ENCODE results near the gene ADCYAP1R1. TPM values are rescaled to one million over a fixed set of nuclear protein-coding genes. Genes with fewer than 3 reads are reported as not detected.
A peak's percentile ranks its signal among the peaks of the same experiment; 100 is the strongest.

The ADCYAP1R1 gene
- total and polyA plus RNA-seq, 2 of the 8 experiments (the other 6 are each of a cell fraction or from before 2014, with no cell fraction given), result 14.4 to 14.6 TPM

- Histone ChIP-seq H3K23me2 (ENCODE audit: low read depth, low read length) (no peaks in the 10 kb centered on the region), H3K23ac (ENCODE audit: insufficient read length) (no peak overlapping the region), H3K79me1 (ENCODE audit: low read depth, low read length) (no peaks in the 10 kb centered on the region), H3K14ac (ENCODE audit: insufficient read length) (no peak overlapping the region), H3K4me1 (replicated peaks in 1 of 4; ENCODE audit: control insufficient read depth in 3 of 4, insufficient read depth in 4 of 4, low read length in 3 of 4) (no peaks in the 10 kb centered on the region; a peak in 1 of 7 replicates), H2BK120ac (replicated peaks; ENCODE audit: low read depth, low read length) (no peak overlapping the region), H2BK20ac (ENCODE audit: low read length) (no peak overlapping the region), H2BK12ac (ENCODE audit: low read depth, low read length) (no peak overlapping the region), H3K79me2 (ENCODE audit: control insufficient read depth in 1 of 2, insufficient read depth in 2 of 2, low read length in 2 of 2) (no peaks in the 10 kb centered on the region), H4K5ac (ENCODE audit: insufficient read length, low read depth, low read length) (no peak overlapping the region), H3K27me3 (replicated peaks in 1 of 4; ENCODE audit: control insufficient read depth in 3 of 4, extremely low read depth in 1 of 4, insufficient read depth in 3 of 4, low read length in 3 of 4) (no peaks in the 10 kb centered on the region; a peak in 1 of 7 replicates), H2AFZ (ENCODE audit: low read length) (no peak overlapping the region), H2AK5ac (ENCODE audit: low read depth, low read length) (0 out of 2 replicates have a peak overlapping the region, but pooled peaks have one; percentile 8), H3K9ac (replicated peaks in 1 of 4; ENCODE audit: extremely low read depth in 1 of 4, low read depth in 3 of 4, low read length in 3 of 4) (no peak overlapping the region), H4K91ac (replicated peaks; ENCODE audit: insufficient read length, low read length) (no peak overlapping the region), H2BK5ac (ENCODE audit: low read depth, low read length) (no peak overlapping the region), H3K9me3 (ENCODE audit: insufficient read depth in 2 of 2, low read depth in 1 of 2, low read length in 1 of 2) (no peaks in the 10 kb centered on the region), H4K20me1 (replicated peaks in 1 of 2; ENCODE audit: control insufficient read depth in 1 of 2, insufficient read depth in 2 of 2, low read length in 2 of 2) (peaks cover 0 to 2% of the 10 kb centered on the region in 2 experiments), H3K56ac (replicated peaks; ENCODE audit: insufficient read length, low read depth, low read length) (no peak overlapping the region), H3K18ac (ENCODE audit: extremely low read depth, low read length) (no peak overlapping the region), H3K4me2 (ENCODE audit: insufficient read depth in 1 of 2, low read depth in 2 of 2, low read length in 2 of 2) (no peak overlapping the region), H3K27ac (ENCODE audit: low read depth, low read length) (no peak overlapping the region), H2BK15ac (ENCODE audit: low read length) (no peak overlapping the region), H3K4me3 (ENCODE audit: extremely low read depth in 1 of 4, insufficient read depth in 2 of 4, low read depth in 3 of 4, low read length in 4 of 4) (no peak overlapping the region), H3K4ac (replicated peaks; ENCODE audit: insufficient read length, low read depth, low read length) (no peak overlapping the region), H3K36me3 (ENCODE audit: control insufficient read depth in 2 of 4, insufficient read depth in 4 of 4, low read length in 3 of 4) (no peaks in the 10 kb centered on the region), H4K8ac (ENCODE audit: extremely low read depth, insufficient read depth, low read length) (no peak overlapping the region)
- 100% methylated on average over 1 of the region's 1 CpG; no CpG with 5 or more reads in 1 of the 2 experiments for WGBS, 2 experiments (ENCODE audit: extremely low coverage in 1 of 2, insufficient coverage in 1 of 2, insufficient read length in 1 of 2, insufficient replicate concordance in 2 of 2, low coverage in 1 of 2, low lambda C conversion rate in 2 of 2, missing lambda C conversion rate in 1 of 2)
- no peak for FAIRE-seq
- DNase-seq (ENCODE audit: low read depth in 1 of 2, low spot score in 2 of 2), result peak in 1 of 2 experiments; percentile 14
- TF ChIP-seq RXRA (IDR thresholded peaks at IDR 0.05; ENCODE audit: insufficient read depth, low read depth, low read length) (no peak), CTBP2 (IDR thresholded peaks at IDR 0.05; ENCODE audit: borderline replicate concordance, insufficient read depth, insufficient read length, low read length) (no peak), CEBPB (IDR thresholded peaks at IDR 0.05; ENCODE audit: low read depth, low read length) (no peak), GABPA (IDR thresholded peaks at IDR 0.05; ENCODE audit: borderline replicate concordance, insufficient read depth, low read length) (no peak), MAFK (IDR thresholded peaks at IDR 0.05; ENCODE audit: low read depth, low read length) (no peak), SIX5 (IDR thresholded peaks at IDR 0.05; ENCODE audit: low read depth, low read length) (no peak), POU5F1 (IDR thresholded peaks at IDR 0.05; ENCODE audit: low read depth, low read length) (no peak), SUZ12 (IDR thresholded peaks at IDR 0.05; ENCODE audit: low read length) (no peak), NRF1 (IDR thresholded peaks at IDR 0.05; ENCODE audit: low read depth, low read length) (no peak)
- ChIA-PET CTCF (ENCODE audit: partially characterized antibody) (interaction anchor here (0.9 to 19.4 kb wide), 6 partner anchors 14 to 294 kb away, joined by 3 to 162 read pairs (median 4); no protein-coding TSS in a partner anchor), POLR2A (ENCODE audit: partially characterized antibody) (no interaction called here)
Observed at GRCh38 chr7:31108097-31108657, 56.1 kb downstream of the ADCYAP1R1 start.
